HL-60 (cell line): ENCODE measurements around the gene TNNI2.
"Not testable (repeated sequence)": the region's sequence is repeated elsewhere in the genome, so short reads cannot be mapped to it uniquely, and the experiment has no call there.

Experiments used
- DNase-seq, 2 experiments: peaks; one replicate each; pipeline ENCODE4 v3.0.0-alpha.2; 2010 to 2020; ENCODE audit warnings: low read depth in 1 of 2, low spot score in 1 of 2
- H3K27ac ChIP-seq: fragments of 250-450 bp; sonication (Bioruptor Pico); replicated peaks from 2 replicates; pipeline ENCODE4 v1.5.1; 2020; ENCODE audit warnings: mild to moderate bottlenecking, moderate library complexity
- H3K27me3 ChIP-seq: fragments of 250-450 bp; sonication (Bioruptor Pico); 2 replicates; pipeline ENCODE4 v1.5.1; 2021; ENCODE audit warnings: mild to moderate bottlenecking, moderate library complexity; ENCODE audit not compliant: insufficient read depth, poor library complexity, severe bottlenecking
- H3K4me3 ChIP-seq: replicated peaks from 2 replicates; pipeline ENCODE4 v1.5.1; 2011; ENCODE audit warnings: mild to moderate bottlenecking, control low read depth, low read length; ENCODE audit not compliant: insufficient read depth
- CTCF ChIP-seq: IDR thresholded peaks from one replicate; pipeline ENCODE4 v1.5.1; 2011; ENCODE audit warnings: low read length, control low read depth, inconsistent platforms; ENCODE audit not compliant: insufficient read depth
- GABPA ChIP-seq: IDR thresholded peaks from 2 replicates; pipeline ENCODE4 v1.6.1; 2012; ENCODE audit warnings: low read depth
- POLR2AphosphoS5 ChIP-seq: IDR thresholded peaks from 2 replicates; pipeline ENCODE4 v1.6.1; 2012; ENCODE audit warnings: low read depth
- REST ChIP-seq: IDR thresholded peaks from 2 replicates; pipeline ENCODE4 v1.6.1; 2012; ENCODE audit warnings: low read depth; ENCODE audit not compliant: insufficient replicate concordance
- SPI1 ChIP-seq: IDR thresholded peaks from 2 replicates; pipeline ENCODE4 v1.6.1; 2012; ENCODE audit warnings: low read depth, mild to moderate bottlenecking, borderline replicate concordance

TNNI2 gene

GRCh38 chr11:1883346-1884302 is 44.8 kb downstream of the TNNI2 start:
- TF ChIP-seq GABPA (no peak), REST (no peak), CTCF (no peak), SPI1 (no peak), POLR2AphosphoS5 (no peak)
- Histone ChIP-seq H3K4me3 (no peak overlapping the region), H3K27ac (no peak overlapping the region), H3K27me3 (no peaks in the 10 kb centered on the region)
- no peak for DNase-seq

- TF ChIP-seq SPI1: no peak
- no peak for TF ChIP-seq CTCF
- no peak for TF ChIP-seq POLR2AphosphoS5
- TF ChIP-seq REST: no peak
- no peak for TF ChIP-seq GABPA
- Histone ChIP-seq H3K4me3 (no peak overlapping the region), H3K27ac (no peak overlapping the region), H3K27me3 (no peaks in the 10 kb centered on the region)
- no peak for DNase-seq
These were observed 45.5 kb downstream of the TNNI2 start for GRCh38 chr11:1884303-1884700.

- H3K27me3 ChIP-seq, DNase-seq, H3K4me3 ChIP-seq, H3K27ac ChIP-seq: not testable (repeated sequence)
These were observed 47.8 kb downstream of the TNNI2 start for GRCh38 chr11:1886551-1886950.

- TF ChIP-seq GABPA (no peak), REST (no peak), CTCF (no peak)
- no peak overlapping the region for H3K27ac ChIP-seq
These were observed 48.9 kb downstream of the TNNI2 start for GRCh38 chr11:1887451-1888346.

More at GRCh38 chr11:1887451-1888346, 48.9 kb downstream of the TNNI2 start:
- Histone ChIP-seq H3K27me3 (no peaks in the 10 kb centered on the region), H3K4me3 (no peak overlapping the region)
- DNase-seq: no peak
